Left ventricle myocardium inferior (tissue), 1 donor: ENCODE results near the gene PSMG4. TPM values are rescaled to one million over a fixed set of nuclear protein-coding genes. Genes with fewer than 3 reads are reported as not detected.

ENCODE experiments used
- DNase-seq: peaks from one replicate; pipeline ENCODE4 v3.0.0-alpha.2; 2020
- H3K27ac ChIP-seq: fragments of 200-600 bp; replicated peaks from 2 replicates; pipeline ENCODE4 v1.8.0; 2021
- H3K27me3 ChIP-seq: fragments of 200-600 bp; 2 replicates; pipeline ENCODE4 v1.8.0; 2021; ENCODE audit warnings: low read depth
- H3K36me3 ChIP-seq: fragments of 200-600 bp; 2 replicates; pipeline ENCODE4 v1.8.0; 2021
- H3K4me1 ChIP-seq: fragments of 200-600 bp; 2 replicates; pipeline ENCODE4 v1.8.0; 2021
- H3K4me3 ChIP-seq: fragments of 200-600 bp; 2 replicates; pipeline ENCODE4 v1.8.0; 2021; ENCODE audit warnings: mild to moderate bottlenecking, moderate library complexity
- H3K9me3 ChIP-seq: fragments of 200-600 bp; replicated peaks from 2 replicates; pipeline ENCODE4 v1.8.0; 2021
- CTCF ChIP-seq: fragments of 200-600 bp; IDR thresholded peaks from 2 replicates; pipeline ENCODE4 v1.8.0; 2021; ENCODE audit warnings: antibody characterized with exemption, mild to moderate bottlenecking, borderline replicate concordance
- intact Hi-C: fragments of 100-400 bp; cut with micrococcal nuclease; formaldehyde crosslinking; loops from one replicate; pipeline ENCODE4 v1.11.0; 2022
- total RNA-seq: library from RNA; stranded (reverse); fragmentation: NEBNext Ultra II Directional; extraction: Animal tissue kit (Norgen Biotek cat#: 25700); gene quantifications from one replicate; pipeline ENCODE4 v1.2.1, GENCODE V29; 2021
- donor health status: DM: no; HTN: yes; CAD: no; lungs with severe emphysema.

PSMG4 gene
- total RNA-seq, 1 donor from 2014 or later: 11.2 TPM

GRCh38 chr6:3305216-3305565, 46.4 kb downstream of the PSMG4 start:
- Histone ChIP-seq H3K4me3 (no peak overlapping the region), H3K4me1 (no peaks in the 10 kb centered on the region), H3K27me3 (peaks cover 3% of the 10 kb centered on the region), H3K36me3 (no peaks in the 10 kb centered on the region), H3K9me3 (peaks cover 11% of the 10 kb centered on the region), H3K27ac (no peak overlapping the region)
- DNase-seq: no peak
- no peak for TF ChIP-seq CTCF
- intact Hi-C loops: no loop called here

GRCh38 chr6:3305831-3306230, 47.1 kb downstream of the PSMG4 start:
- H3K4me3 ChIP-seq: no peak overlapping the region
- no peaks in the 10 kb centered on the region for H3K4me1 ChIP-seq
- H3K36me3 ChIP-seq: no peaks in the 10 kb centered on the region
- TF ChIP-seq CTCF: no peak
- peaks cover 11% of the 10 kb centered on the region for H3K9me3 ChIP-seq
- peaks cover 3% of the 10 kb centered on the region for H3K27me3 ChIP-seq
- intact Hi-C loops: no loop called here
- no peak overlapping the region for H3K27ac ChIP-seq
- no peak for DNase-seq

- H3K27me3 ChIP-seq: no peaks in the 10 kb centered on the region
- H3K36me3 ChIP-seq: no peaks in the 10 kb centered on the region
- no peak for DNase-seq
- peaks cover 11% of the 10 kb centered on the region for H3K9me3 ChIP-seq
- no peak overlapping the region for H3K27ac ChIP-seq
- intact Hi-C loops: no loop called here
- no peak overlapping the region for H3K4me3 ChIP-seq
- no peaks in the 10 kb centered on the region for H3K4me1 ChIP-seq
- TF ChIP-seq CTCF: no peak
These were observed 48.1 kb downstream of the PSMG4 start for GRCh38 chr6:3306848-3307247.

DNA sequence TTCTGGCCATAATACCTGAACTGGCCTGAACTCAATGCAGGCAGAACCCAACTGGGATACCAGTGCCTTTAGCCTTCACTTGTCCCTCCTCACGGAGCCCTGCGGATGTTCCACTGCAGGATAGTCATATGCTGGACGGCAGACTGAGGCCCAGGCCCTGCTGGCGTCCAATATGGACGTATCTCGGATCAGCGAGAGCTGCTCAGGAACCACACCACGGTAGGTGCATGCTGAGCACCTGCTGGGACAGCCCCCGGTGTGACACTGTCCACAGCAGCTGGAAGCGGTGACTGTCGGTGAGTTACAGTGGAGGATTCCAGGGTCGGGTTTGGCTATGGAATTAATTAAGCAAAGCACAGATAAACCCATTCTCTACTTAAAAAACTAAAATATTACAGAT, 48.7 kb downstream of the PSMG4 start:
- no peak for DNase-seq
- no peaks in the 10 kb centered on the region for H3K36me3 ChIP-seq

GRCh38 chr6:3308106-3308505, 49.4 kb downstream of the PSMG4 start:
- Histone ChIP-seq H3K4me3 (no peak overlapping the region), H3K4me1 (no peaks in the 10 kb centered on the region), H3K27ac (no peak overlapping the region), H3K27me3 (no peaks in the 10 kb centered on the region), H3K36me3 (no peaks in the 10 kb centered on the region), H3K9me3 (peaks cover 3% of the 10 kb centered on the region)
- no peak for TF ChIP-seq CTCF
- no peak for DNase-seq
- intact Hi-C loops: no loop called here

More for the DNA sequence above, 48.7 kb downstream of the PSMG4 start:
- Histone ChIP-seq H3K4me1 (no peaks in the 10 kb centered on the region), H3K27ac (no peak overlapping the region), H3K9me3 (peaks cover 5% of the 10 kb centered on the region), H3K4me3 (no peak overlapping the region), H3K27me3 (no peaks in the 10 kb centered on the region)
- intact Hi-C loops: no loop called here
- TF ChIP-seq CTCF: no peak
